Epithelial cell of umbilical artery (primary cell): ENCODE measurements around the gene KATNAL1. TPM values are rescaled to one million over a fixed set of nuclear protein-coding genes. Genes with fewer than 3 reads are reported as not detected.

Source experiments
- total RNA-seq: library from RNA; depleted of rRNA; stranded (reverse); fragments of >200 nt; gene quantifications from 2 replicates; pipeline ENCODE4 v1.2.3, GENCODE V29; 2014

The KATNAL1 gene
- total RNA-seq: 16.2 and 31.3 TPM in 2 replicates

GRCh38 chr13:30307194-30307970 lies at the start of gene KATNAL1:
Gene KATNAL1 (minus strand): TSS chr13:30307551. CDS start chr13:30283777, 23,774 bp downstream.

Other genes starting within 250 kb of the KATNAL1 start
- not detected in 2 replicates for gene UBE2L5, start 114.9 kb upstream of the KATNAL1 start, total RNA-seq
- 190 and 864 TPM in 2 replicates for gene HMGB1, start 158.4 kb upstream of the KATNAL1 start, total RNA-seq